ENCODE measurements around the gene NELFCD.
"Not testable (repeated sequence)": the region's sequence is repeated elsewhere in the genome, so short reads cannot be mapped to it uniquely, and the experiment has no call there.

Gene NELFCD

DNA sequence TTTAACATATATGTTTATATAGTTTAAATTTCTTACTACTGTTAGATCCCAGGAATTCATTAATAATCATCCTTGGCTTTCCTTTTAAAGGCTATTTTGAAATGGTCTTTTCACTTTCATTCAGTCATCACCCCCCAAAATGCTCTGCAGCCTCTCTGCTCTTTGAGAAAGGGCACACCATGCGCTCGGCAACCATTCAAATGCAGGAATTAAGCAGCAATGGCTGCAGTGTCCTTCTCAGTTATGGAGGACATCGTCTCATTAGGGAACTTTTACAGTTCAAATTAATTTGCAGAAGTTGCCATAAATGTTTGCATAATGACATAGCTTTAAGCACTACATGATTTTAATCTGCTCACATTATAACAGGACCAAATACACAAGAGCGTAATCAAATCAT lies 44.5 kb downstream of the NELFCD start:
- DNase-seq (ENCODE audit: low read depth in 2 of 2): no peak

DNA sequence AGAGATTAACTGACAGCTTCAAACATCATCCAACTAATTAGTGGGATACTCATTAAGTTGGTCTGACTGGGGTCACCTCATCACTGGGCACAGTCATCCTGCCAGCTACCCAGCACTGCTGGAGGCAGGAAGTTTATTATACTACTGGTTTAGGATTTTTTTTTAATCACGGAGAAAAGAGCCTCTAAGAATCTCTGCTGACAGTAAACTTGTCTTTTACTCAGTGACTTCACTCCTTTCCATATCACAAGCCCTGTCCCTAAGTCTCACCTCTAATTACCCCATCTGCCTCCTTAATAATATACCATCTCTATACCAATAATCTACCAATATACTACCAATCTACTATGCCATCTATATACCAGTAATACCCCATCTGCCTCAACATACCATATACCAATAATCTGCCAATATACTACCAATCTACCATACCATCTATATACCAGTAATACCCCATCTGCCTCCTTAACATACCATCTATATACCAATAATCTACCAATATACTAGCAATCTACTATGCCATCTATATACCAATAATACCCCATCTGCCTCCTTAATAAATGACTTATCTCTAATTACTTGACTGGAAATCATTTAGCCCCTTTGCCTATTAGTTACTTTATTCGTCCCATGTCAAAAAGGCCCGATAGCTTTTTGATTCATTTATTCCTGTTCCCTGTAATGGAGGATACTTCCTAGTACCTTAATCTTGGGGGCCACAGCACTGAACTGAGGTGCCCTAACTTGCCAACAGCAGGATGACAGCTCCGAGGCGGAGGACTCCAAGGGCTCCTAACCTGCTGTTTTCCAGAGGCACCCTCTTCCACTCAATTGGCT lies 46.1 kb downstream of the NELFCD start:
- no peak for DNase-seq (ENCODE audit: low read depth in 2 of 2)

DNA sequence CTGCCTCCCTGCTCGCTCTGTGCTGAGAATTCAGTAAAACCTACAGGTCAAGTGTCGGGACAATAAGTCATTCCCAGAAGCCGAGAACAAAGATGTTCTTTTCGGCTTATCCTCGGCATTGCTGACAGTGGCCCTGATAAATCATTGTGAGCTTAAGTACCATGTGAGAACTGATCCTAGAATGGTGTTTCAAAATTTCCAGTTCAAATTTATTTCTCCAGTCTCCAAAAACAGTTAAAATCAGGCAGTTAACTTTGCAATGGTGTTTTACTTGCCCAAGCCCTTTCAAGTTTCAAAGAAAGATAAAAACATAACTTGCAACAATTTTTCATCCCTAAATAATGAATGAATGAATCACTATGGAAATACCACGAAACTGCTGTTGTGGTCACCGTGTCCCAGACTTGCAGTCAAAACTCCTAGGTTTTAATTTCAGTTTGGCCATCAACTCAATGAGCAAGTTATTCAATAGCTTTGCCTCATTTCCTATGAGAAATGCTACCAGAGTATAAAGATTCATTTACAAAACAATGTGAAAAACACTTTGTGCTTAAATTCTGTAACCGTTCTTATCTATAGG lies 46.8 kb downstream of the NELFCD start:
- no peak for DNase-seq (ENCODE audit: low read depth in 2 of 2)

DNA sequence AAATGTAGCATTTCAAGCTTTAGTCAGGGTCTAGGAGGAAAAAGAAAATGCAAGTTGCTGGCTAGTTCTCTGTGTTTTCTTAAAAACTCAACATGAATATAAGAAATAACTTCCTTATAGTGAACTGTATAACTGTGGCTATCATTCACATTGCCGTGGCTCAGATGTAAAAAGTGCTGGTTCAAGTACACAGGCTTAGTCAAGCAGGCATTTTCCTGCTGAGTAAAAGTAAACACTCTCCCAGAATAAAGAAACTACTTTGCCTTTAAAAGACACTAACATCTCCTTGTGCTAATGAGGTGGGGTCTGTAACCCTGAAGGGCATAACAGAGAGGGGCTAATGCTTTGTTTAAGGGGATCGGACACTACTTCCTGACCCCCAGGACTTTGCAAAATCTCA lies 47.8 kb downstream of the NELFCD start:
- DNase-seq (ENCODE audit: low read depth in 2 of 2): no peak

DNA sequence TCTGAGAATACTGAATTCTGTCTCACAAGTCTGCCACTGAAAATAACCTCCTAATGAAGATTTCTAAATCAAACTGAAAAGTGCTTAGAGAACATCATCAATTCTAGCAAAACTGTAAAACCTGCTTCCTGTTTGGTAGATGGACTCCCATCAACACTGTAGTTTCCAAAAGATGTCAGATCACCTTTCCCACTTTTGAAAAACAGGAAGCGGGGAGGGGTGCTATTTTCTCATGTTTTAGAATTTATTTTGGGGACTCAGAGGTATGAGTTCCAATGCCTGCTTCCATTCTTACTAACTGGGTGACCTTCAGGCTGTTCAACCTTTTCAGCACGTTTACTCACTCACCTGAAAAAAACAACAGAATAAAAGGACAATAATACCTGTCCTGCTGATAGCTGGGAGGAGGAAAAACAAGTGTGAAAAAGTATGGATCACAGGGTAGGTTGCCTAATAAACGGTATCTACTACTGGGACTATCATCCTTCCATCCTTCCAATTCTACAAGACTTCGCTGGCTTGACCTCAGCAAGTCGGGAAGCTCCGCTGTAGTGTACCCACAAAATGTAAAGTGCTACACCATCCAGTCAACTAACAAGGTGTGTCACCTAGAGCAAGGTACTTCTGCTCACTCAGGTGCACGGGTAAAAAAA lies 50.0 kb downstream of the NELFCD start:
- no peak for DNase-seq (ENCODE audit: low read depth in 2 of 2)

DNA sequence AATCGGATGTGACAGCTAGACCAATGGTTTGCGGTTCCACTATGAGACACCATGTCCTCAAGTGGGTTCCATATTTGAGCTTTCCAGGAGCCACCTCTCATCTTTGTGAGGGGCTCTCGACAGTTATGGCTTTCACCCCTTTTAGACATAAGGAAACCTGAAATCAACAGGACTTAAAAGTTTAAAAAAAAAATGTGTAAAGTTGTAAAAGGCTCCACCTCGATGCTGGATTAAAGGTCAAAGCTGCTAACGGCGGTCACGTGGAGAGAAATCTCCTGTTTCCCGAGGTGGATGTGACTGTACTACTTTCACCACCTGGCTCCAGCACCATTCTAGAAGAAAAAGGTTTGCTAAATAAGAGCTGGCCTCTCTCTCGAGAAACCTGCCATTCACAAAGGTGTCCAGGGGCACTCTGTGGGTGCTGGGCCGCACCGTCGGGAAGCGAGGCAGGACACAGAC lies 50.5 kb downstream of the NELFCD start:
- DNase-seq (ENCODE audit: low read depth in 2 of 2): no peak

DNA sequence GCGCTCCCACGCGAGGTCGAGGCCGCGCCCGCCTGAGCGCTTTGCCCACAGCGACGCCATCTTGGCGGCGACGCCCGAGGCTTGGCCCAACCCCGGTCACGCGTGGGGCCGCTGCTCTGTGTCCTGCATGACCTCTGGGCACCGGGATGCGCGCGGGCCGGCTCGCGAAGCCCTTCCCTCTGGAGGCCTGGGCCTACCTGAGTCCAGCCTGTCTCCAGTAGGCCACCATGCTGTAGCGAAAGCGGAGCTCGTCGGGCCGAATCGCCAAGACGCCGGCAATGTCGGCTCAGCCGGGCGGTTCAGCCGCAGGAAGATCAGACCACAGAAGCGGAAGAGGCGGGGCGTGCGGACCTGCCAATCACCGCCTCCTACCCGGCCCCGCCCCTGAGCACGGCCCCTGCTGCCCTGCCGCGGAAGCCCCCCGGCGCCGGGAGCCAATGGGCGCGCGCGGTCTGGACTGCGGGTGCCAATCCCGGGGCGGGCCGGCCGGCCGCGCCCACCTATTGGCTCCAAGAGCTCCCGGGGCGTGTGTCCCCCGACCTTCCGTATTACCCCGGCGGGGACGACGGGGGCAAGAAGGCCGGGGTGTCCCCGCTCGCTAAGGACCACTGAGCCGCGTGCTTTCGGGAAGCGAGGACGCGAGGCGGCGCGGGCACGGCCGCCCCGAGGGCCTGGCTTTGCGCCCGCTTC lies 51.1 kb downstream of the NELFCD start, which contains the start of gene ATP5F1E:
Gene ATP5F1E (minus strand): TSS at position 313 of the 690 bp plus-strand sequence. CDS start 84 bp downstream, at position 229.
- DNase-seq (ENCODE audit: low read depth in 2 of 2): peak; percentile 93 to 96

DNA sequence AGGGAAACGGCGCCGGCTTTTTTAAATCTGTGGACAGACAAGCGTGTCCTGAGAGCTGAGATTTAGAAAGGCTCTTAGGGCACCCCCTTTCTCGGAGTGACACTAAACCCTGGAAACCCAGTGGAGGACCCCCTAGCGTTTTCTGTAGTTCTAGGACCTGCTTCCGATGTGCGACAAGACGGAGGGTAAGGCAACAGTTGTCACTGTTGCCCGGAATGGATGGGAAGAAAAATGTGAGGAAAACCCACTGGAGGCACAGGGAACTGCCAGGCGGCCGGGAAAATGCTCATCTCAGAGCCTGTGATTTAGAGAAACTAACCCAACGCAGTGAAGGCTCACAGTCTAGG lies 51.6 kb downstream of the NELFCD start:
- DNase-seq (ENCODE audit: low read depth in 2 of 2): no peak

DNA sequence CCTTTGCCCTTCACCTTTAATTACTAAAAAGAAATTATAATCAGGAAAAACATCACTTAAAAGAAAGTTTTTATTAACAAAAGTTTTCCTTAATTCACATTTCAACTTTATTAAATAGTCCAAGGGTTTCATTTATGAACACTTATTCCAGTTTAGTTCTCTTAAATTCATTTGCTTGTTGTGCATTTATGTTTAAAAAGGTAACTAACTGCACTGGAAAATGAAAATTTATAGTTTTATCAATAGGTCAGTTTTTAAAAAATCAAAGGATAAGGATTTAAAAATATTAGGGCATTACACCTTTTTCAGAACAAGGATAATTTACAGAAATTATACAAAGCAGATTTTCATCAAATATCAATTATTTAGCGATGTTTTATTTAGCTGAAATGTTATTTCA lies 52.0 kb downstream of the NELFCD start:
- DNase-seq (ENCODE audit: low read depth in 2 of 2): no peak

DNA sequence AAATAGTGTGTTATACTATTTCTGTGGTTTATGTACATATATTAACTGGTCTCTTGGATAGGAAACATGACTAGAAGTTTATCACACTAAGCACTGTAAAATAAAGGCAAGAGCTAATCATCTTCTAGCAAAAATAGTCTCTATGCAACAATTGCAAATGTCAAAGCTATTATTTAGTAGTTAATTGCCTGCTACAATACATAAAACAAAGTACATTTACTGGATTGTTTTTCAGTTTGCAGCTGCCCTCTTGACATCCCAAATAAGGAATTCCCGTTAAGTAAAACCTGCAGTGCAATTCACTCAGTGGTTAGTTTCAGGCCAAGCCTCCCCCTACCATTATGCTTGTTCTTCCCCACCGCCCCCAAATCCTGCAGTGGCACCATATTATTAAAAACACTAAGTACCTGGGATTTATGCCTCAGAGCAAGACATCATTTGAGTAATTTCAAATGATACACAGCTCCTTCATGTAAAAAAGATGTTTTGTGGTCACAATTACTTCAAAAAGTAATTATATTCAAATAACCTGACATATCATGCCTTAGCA lies 52.6 kb downstream of the NELFCD start:
- no peak for DNase-seq (ENCODE audit: low read depth in 2 of 2)

DNA sequence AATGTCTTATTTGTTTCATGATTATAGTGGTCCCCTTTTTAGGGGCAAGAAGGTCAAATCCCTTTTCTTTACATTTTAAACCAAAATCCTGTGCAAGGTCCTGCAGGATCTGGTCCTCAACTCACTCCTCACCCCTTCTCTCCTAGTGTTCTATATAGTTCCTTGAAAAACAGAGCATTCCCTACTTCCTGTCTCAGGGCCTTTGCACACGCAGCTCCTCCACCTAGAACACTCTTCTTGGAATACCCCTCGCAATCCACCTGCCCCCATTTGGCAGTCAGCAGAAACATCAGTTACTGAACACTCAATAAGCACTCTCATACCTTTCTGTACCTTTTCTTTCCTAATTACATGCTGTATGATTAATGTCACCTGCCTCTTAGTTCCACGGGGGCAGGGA lies 54.3 kb downstream of the NELFCD start:
- no peak for DNase-seq (ENCODE audit: low read depth in 2 of 2)

DNA sequence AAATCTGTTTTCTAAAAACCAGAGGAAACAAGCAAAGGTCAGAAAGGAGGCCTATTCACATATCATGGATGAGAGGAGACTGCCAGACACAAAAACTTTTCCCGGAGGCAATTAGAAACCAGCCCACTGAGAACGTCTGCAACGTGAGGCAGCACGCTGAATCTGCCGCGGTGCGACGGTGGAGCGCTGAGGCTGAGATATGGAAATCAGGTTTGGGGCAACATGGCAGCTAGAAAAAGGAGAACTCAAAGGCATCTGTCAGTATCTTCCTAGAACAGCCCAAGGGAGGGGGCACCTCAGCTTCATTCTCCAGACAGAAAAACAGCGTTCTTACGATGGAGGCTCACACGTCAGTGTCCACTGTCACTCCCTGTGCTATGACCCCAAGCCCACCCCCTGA lies 56.3 kb downstream of the NELFCD start:
- no peak for DNase-seq (ENCODE audit: low read depth in 2 of 2)

DNA sequence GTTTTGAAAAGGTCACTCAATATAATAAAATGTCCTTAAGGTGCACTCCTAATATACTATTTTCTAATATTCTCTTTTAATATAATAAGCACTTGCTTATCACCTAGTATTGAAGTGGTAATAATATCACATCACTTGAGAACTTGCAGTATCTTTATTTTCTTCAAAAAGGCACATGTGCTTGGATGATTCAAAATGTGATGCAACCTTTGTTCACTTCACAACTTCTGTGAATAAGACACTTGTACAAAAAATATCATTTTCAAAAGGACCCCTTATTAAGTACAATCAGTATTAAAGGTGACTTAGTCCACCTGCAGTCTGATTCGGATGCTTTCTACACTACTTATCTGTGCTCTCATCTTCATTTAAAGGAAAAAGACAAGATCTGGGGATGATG lies 58.2 kb downstream of the NELFCD start:
- DNase-seq (ENCODE audit: low read depth in 2 of 2): no peak

DNA sequence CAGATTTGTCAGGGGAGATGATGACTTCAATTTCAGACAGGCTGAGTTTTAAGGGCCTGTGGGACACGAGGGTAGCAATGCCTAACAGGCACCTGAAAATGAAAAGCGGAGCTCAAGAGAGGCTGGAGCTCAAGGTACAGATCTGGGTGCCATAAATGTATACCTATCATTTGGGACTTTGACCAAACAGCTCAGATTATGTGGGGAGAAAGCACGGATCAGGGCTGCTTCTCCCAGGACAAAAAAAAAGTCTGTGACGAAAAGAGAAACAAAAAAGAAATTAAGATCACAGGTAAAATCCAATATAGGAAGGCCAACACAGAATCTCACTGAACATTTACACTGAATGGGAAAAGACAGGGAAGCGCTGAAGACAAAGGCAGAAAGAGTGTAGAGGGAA lies 59.6 kb downstream of the NELFCD start:
- no peak for DNase-seq (ENCODE audit: low read depth in 2 of 2)

DNA sequence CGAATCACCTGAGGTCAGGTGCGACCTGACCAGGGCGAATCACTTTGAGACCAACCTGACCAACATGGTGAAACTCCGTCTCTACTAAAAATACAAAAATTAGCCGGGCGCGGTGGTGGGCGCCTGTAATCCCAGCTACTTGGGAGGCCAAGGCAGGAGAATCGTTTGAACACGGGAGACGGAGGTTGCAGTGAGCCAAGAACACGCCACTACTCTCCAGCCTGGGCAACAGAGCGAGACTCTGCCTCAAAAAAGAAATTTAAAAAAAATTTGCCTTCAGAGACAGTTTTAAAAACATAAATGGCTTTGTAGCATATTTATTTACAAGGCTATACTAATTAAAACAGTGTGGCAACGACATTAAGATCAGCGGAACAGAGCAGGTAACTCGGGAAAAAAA lies 60.4 kb downstream of the NELFCD start:
- DNase-seq (ENCODE audit: low read depth in 2 of 2): not testable (repeated sequence)

DNA sequence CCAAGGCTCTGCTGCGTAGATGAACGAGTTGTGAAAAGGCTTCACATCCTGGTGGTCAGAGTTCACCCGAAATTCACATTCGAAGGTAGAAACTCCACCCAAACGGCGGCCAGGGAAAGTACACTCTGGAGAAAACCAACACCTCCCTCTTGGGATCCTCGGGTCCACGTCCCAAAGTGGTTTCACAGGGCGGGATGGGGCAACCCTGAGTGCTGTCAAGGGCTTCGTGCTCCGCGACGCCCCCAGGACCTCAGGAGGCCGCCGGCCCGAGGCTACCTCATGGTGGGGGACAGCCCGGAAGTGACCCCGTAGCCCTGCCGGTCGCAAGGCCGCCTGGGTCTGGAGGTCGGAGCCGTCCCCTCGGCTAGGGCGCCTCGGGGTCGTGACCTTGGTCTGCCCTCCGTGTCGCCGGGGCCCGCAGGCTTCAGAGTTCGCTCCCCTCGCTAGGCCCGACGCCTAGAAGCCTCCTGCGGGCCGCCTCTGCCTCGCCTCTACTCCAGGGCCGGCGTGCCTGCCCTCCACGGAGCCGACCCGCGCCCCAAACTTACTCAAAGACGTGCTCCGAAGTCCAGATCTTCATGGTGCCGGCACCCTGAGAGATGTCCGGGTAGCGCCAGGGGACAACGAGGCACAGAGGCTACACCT lies 61.2 kb downstream of the NELFCD start, which contains the start of gene PRELID3B:
Gene PRELID3B (minus strand): TSS at position 636 of the 645 bp plus-strand sequence. CDS start 56 bp downstream, at position 580.
- DNase-seq (ENCODE audit: low read depth in 2 of 2): no peak

DNA sequence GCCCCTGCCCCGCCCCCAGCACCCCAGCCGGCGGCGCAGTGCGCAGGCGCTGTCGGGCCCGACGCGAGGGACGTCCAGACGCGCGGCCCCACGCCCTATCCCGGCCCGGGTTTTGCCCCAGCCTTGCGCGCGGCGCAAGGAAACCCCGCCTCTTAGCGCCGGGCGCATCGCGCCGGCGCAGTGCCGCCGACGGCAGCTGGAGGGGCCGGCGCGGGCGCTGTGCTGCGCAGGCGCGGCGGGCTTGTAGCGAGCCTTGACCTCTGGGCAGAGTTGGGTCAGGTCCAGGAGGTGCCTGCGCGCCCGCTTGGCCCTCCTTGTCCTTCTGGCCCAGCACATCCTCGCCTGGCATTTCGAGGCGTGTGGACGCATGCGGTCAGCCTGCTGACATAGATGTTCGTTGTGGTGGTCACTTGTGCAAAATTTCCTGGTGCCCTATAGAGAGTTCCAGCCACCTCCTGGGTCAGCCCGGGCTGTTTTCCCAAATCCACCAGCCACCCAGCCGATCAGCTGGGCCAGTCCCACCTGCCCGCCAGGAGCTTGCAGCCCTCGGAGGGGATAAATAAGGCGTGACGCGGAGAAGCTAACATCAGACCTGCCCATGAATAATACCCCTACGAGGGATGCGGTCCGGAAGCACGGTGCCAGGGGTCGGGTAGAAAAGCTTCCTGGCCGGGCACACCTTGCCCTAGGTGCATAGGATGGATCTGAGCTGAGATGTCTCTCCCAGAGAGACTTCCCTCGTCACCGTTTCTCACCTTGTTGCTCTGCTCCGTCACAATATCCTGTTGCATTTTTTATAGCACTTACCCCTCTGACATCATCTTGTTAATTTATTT lies 62.0 kb downstream of the NELFCD start:
- DNase-seq (ENCODE audit: low read depth in 2 of 2): peak; percentile 90 to 91

DNA sequence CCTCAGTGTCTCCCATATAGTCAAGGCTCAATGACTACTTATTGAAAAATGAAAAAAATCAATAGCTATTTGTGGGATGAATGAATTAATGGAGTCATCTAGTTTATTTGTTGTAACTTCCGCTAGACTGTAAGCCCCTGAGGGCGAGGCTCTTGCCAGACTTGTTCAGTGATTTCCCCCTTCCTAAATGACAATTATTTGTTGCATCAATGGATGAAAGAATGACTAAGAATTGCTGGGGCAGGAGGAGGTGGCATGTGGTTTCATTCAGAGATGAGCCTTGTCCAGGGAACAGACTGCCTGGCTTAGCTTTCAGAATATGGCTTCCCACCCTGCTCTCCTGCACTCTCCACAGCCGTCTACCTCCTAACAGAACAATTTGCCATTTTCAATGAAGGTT lies 62.6 kb downstream of the NELFCD start:
- no peak for DNase-seq (ENCODE audit: low read depth in 2 of 2)

DNA sequence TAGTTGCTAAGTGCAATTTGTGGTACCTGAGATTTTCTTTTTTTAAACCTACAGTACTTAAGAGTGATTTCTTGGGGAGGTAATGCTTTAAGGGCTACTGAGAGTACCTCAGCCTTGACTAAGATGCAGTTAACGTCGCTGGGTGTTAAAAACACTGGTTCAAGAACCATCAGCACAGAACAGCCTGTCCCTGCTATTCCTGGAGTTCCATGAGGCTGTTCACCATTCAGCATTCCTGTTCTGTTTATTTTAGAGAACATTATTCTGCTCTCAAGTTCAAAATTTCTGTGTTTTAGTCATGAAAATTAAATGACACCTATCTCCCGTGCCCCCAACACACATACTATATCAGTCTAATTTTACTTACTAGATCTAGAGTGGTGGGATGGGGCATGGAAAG lies 63.2 kb downstream of the NELFCD start:
- no peak for DNase-seq (ENCODE audit: low read depth in 2 of 2)
